H1 (cell line): ENCODE measurements around the gene KPNA1. TPM values are rescaled to one million over a fixed set of nuclear protein-coding genes. Genes with fewer than 3 reads are reported as not detected.

Source experiments
- CTCF ChIA-PET: fragments of 300-600 bp; sonication (Branson Sonifier 250); formaldehyde crosslinking; loops from one replicate; lab custom pipeline; 2021; ENCODE audit not compliant: partially characterized antibody; lab: Charles Lee
- POLR2A ChIA-PET: fragments of 300-600 bp; sonication (Branson Sonifier 250); formaldehyde crosslinking; loops from one replicate; lab custom pipeline; 2021; ENCODE audit warnings: inconsistent platforms; ENCODE audit not compliant: partially characterized antibody; lab: Charles Lee
- DNase-seq, 2 experiments: peaks; one replicate each; pipeline versions ENCODE4 v3.0.0 to v3.0.0-alpha.2; 2010 to 2022; ENCODE audit warnings: low spot score in 2 of 2, low read depth in 1 of 2, mixed read lengths in 1 of 2
- FAIRE-seq: peaks from 2 replicates; lab custom pipeline; 2011; peaks lifted over from hg19 to GRCh38; lab: Jason Lieb, UNC
- H2AFZ ChIP-seq: 2 replicates; pipeline ENCODE4 v1.8.1; 2012; ENCODE audit warnings: low read length, inconsistent platforms
- H2AK5ac ChIP-seq: 2 replicates; pipeline ENCODE4 v1.6.1; 2013; ENCODE audit warnings: low read depth, low read length
- H2BK120ac ChIP-seq: replicated peaks from 2 replicates; pipeline ENCODE3; 2013; ENCODE audit warnings: low read depth, low read length, inconsistent platforms
- H2BK12ac ChIP-seq: 2 replicates; pipeline ENCODE4 v1.6.1; 2013; ENCODE audit warnings: low read depth, low read length
- H2BK15ac ChIP-seq: 2 replicates; pipeline ENCODE4 v1.6.1; 2013; ENCODE audit warnings: low read length
- H2BK20ac ChIP-seq: 2 replicates; pipeline ENCODE4 v1.6.1; 2013; ENCODE audit warnings: low read length
- H2BK5ac ChIP-seq: 2 replicates; pipeline ENCODE4 v1.6.1; 2013; ENCODE audit warnings: low read depth, low read length
- H3K14ac ChIP-seq: 2 replicates; pipeline ENCODE4 v1.6.1; 2013; ENCODE audit warnings: inconsistent platforms; ENCODE audit not compliant: insufficient read length
- H3K18ac ChIP-seq: 2 replicates; pipeline ENCODE4 v1.6.1; 2013; ENCODE audit warnings: low read length; ENCODE audit errors: extremely low read depth
- H3K23ac ChIP-seq: 2 replicates; pipeline ENCODE4 v1.6.1; 2013; ENCODE audit warnings: inconsistent platforms; ENCODE audit not compliant: insufficient read length
- H3K23me2 ChIP-seq: 2 replicates; pipeline ENCODE4 v1.6.1; 2013; ENCODE audit warnings: low read depth, low read length
- H3K27ac ChIP-seq: 2 replicates; pipeline ENCODE4 v1.6.1; 2011; ENCODE audit warnings: low read depth, low read length, inconsistent platforms
- H3K27me3 ChIP-seq, 4 experiments: replicated peaks in 1 of 4; 1 replicate in 1 of 4; 2 replicates in 3 of 4; pipeline versions ENCODE4 v1.6.1 to v1.8.1; 2011 to 2013; ENCODE audit warnings: low read length in 3 of 4, mild to moderate bottlenecking in 3 of 4, inconsistent platforms in 2 of 4, mixed read lengths in 2 of 4, moderate library complexity in 1 of 4; ENCODE audit not compliant: control insufficient read depth in 3 of 4, insufficient read depth in 3 of 4; ENCODE audit errors: extremely low read depth in 1 of 4
- H3K36me3 ChIP-seq, 4 experiments: 2 replicates each; pipeline versions ENCODE4 v1.6.1 to v1.8.1; 2011 to 2013; ENCODE audit warnings: mild to moderate bottlenecking in 4 of 4, low read length in 3 of 4, moderate library complexity in 2 of 4, control low read depth in 1 of 4, inconsistent platforms in 1 of 4; ENCODE audit not compliant: insufficient read depth in 4 of 4, control insufficient read depth in 2 of 4
- H3K4ac ChIP-seq: replicated peaks from 2 replicates; pipeline ENCODE3; 2013; ENCODE audit warnings: low read length, low read depth, mixed read lengths, inconsistent platforms; ENCODE audit not compliant: insufficient read length
- H3K4me1 ChIP-seq, 4 experiments: replicated peaks in 1 of 4; 1 replicate in 1 of 4; 2 replicates in 3 of 4; pipeline versions ENCODE4 v1.6.1 to v1.8.1; 2011 to 2013; ENCODE audit warnings: low read length in 3 of 4, inconsistent platforms in 2 of 4, mixed read lengths in 1 of 4; ENCODE audit not compliant: insufficient read depth in 4 of 4, control insufficient read depth in 3 of 4
- H3K4me2 ChIP-seq, 2 experiments: 2 replicates each; pipeline versions ENCODE4 v1.6.1 to v1.8.1; 2011 to 2013; ENCODE audit warnings: low read depth in 2 of 2, low read length in 2 of 2, control low read depth in 1 of 2, inconsistent platforms in 1 of 2, mild to moderate bottlenecking in 1 of 2; ENCODE audit not compliant: insufficient read depth in 1 of 2
- H3K4me3 ChIP-seq, 4 experiments: fragments of 200-600, 300-600 bp in 1 of 4; sonication (generic), shearing (Covaris generic), sonication (Bioruptor Twin) in 1 of 4; 2 replicates each; pipeline versions ENCODE4 v1.5.1 to v1.8.1; 2011 to 2016; ENCODE audit warnings: low read length in 4 of 4, low read depth in 3 of 4, control low read depth in 2 of 4, inconsistent platforms in 2 of 4, mild to moderate bottlenecking in 2 of 4, mixed read lengths in 1 of 4, moderate library complexity in 1 of 4; ENCODE audit not compliant: insufficient read depth in 2 of 4; ENCODE audit errors: extremely low read depth in 1 of 4
- H3K56ac ChIP-seq: replicated peaks from 2 replicates; pipeline ENCODE3; 2013; ENCODE audit warnings: low read depth, mild to moderate bottlenecking, mixed read lengths, low read length, inconsistent platforms; ENCODE audit not compliant: insufficient read length
- H3K79me1 ChIP-seq: 2 replicates; pipeline ENCODE4 v1.6.1; 2013; ENCODE audit warnings: low read depth, low read length, control low read depth
- H3K79me2 ChIP-seq, 2 experiments: 2 replicates each; pipeline versions ENCODE4 v1.6.1 to v1.8.1; 2012 to 2013; ENCODE audit warnings: low read length in 2 of 2, mild to moderate bottlenecking in 2 of 2, inconsistent platforms in 1 of 2; ENCODE audit not compliant: insufficient read depth in 2 of 2, control insufficient read depth in 1 of 2
- H3K9ac ChIP-seq, 4 experiments: replicated peaks in 1 of 4; 1 replicate in 1 of 4; 2 replicates in 3 of 4; pipeline versions ENCODE4 v1.6.1 to v1.8.1; 2011 to 2013; ENCODE audit warnings: low read depth in 3 of 4, low read length in 3 of 4, control low read depth in 2 of 4, mild to moderate bottlenecking in 2 of 4, moderate library complexity in 2 of 4, inconsistent platforms in 1 of 4; ENCODE audit errors: extremely low read depth in 1 of 4
- H3K9me3 ChIP-seq, 2 experiments: 2 replicates each; pipeline versions ENCODE4 v1.6.1 to v1.8.1; 2012 to 2013; ENCODE audit warnings: mild to moderate bottlenecking in 2 of 2, moderate library complexity in 2 of 2, control low read depth in 1 of 2, inconsistent platforms in 1 of 2, low read depth in 1 of 2, low read length in 1 of 2, mixed read lengths in 1 of 2; ENCODE audit not compliant: insufficient read depth in 2 of 2
- H4K20me1 ChIP-seq, 2 experiments: replicated peaks in 1 of 2; 2 replicates each; pipeline versions ENCODE3 to v1.8.1; 2011 to 2013; ENCODE audit warnings: inconsistent platforms in 2 of 2, low read length in 2 of 2, mild to moderate bottlenecking in 1 of 2; ENCODE audit not compliant: insufficient read depth in 2 of 2, control insufficient read depth in 1 of 2
- H4K5ac ChIP-seq: 2 replicates; pipeline ENCODE4 v1.6.1; 2013; ENCODE audit warnings: low read length, low read depth, mixed read lengths, inconsistent platforms; ENCODE audit not compliant: insufficient read length
- H4K8ac ChIP-seq: 2 replicates; pipeline ENCODE4 v1.8.0; 2013; ENCODE audit warnings: mild to moderate bottlenecking, moderate library complexity, low read length, inconsistent platforms; ENCODE audit not compliant: insufficient read depth; ENCODE audit errors: extremely low read depth
- H4K91ac ChIP-seq: replicated peaks from 2 replicates; pipeline ENCODE3; 2013; ENCODE audit warnings: low read length, mixed read lengths, inconsistent platforms; ENCODE audit not compliant: insufficient read length
- BACH1 ChIP-seq: IDR thresholded peaks from 2 replicates; pipeline ENCODE4 v1.6.1; 2012; ENCODE audit warnings: low read length, improper control_type of control experiment
- CBX5 ChIP-seq: fragments of 300-800, 300-1000 bp; sonication (generic); IDR thresholded peaks from 2 replicates; pipeline ENCODE4 v1.7.1; 2016; ENCODE audit warnings: antibody characterized with exemption, low read length, low read depth
- CTBP2 ChIP-seq: IDR thresholded peaks from 2 replicates; pipeline ENCODE4 v1.7.0; 2011; ENCODE audit warnings: borderline replicate concordance, mild to moderate bottlenecking, moderate library complexity, mixed read lengths, low read length; ENCODE audit not compliant: insufficient read depth, insufficient read length
- JUND ChIP-seq: IDR thresholded peaks from 2 replicates; pipeline ENCODE4 v1.6.1; 2011; ENCODE audit warnings: mild to moderate bottlenecking, improper control_type of control experiment, low read length
- KDM4A ChIP-seq: IDR thresholded peaks from one replicate; pipeline ENCODE4 v1.7.1; 2012; ENCODE audit warnings: low read depth, mild to moderate bottlenecking, moderate library complexity, low read length, inconsistent platforms; ENCODE audit not compliant: severe bottlenecking
- NRF1 ChIP-seq: IDR thresholded peaks from 2 replicates; pipeline ENCODE4 v1.6.1; 2011; ENCODE audit warnings: mild to moderate bottlenecking, low read depth, low read length, improper control_type of control experiment
- PHF8 ChIP-seq: fragments of 200-600 bp; sonication (generic); conservative IDR thresholded peaks from 2 replicates; pipeline ENCODE4 v1.7.1; 2012; ENCODE audit warnings: low read depth, mild to moderate bottlenecking, inconsistent platforms, low read length, moderate library complexity
- SP2 ChIP-seq: IDR thresholded peaks from 2 replicates; pipeline ENCODE4 v1.6.1; 2012; ENCODE audit warnings: mild to moderate bottlenecking, low read length, inconsistent platforms
- polyA plus RNA-seq, 7 experiments: library from polyadenylated mRNA; depleted of rRNA in 3 of 7; stranded (reverse) in 5 of 7; unstranded in 2 of 7; fragments of >200 nt in 5 of 7; fragments of 200-250 nt in 2 of 7; gene quantifications; 1 replicate in 5 of 7; 2 replicates in 1 of 7; 4 replicates in 1 of 7; pipeline versions ENCODE4 v1.2.1 to v1.2.3, GENCODE V29; 2011 to 2013; ENCODE audit warnings: missing spikeins in 2 of 7, mixed read lengths in 2 of 7
- total RNA-seq: library from RNA; stranded (reverse); fragmentation: NEBNext Ultra II Directional; extraction: Animal tissue kit (Norgen Biotek cat#: 25700); gene quantifications from 2 replicates; pipeline ENCODE4 v1.2.1, GENCODE V29; 2021
- TF ChIP-seq, protein P1 (sequence below), 3 experiments: IDR thresholded peaks; 1 replicate in 2 of 3; 2 replicates in 1 of 3; pipeline versions ENCODE4 v1.5.1 to v1.6.1; 2011; ENCODE audit warnings: low read length in 3 of 3, mild to moderate bottlenecking in 3 of 3, inconsistent platforms in 2 of 3, low read depth in 1 of 3, moderate library complexity in 1 of 3; ENCODE audit not compliant: insufficient read depth in 1 of 3; ENCODE audit errors: control extremely low read depth in 1 of 3

Gene KPNA1
- total and polyA plus RNA-seq, 2 of the 8 experiments (the other 6 are each of a cell fraction or from before 2014, with no cell fraction given), result 14.8 to 63.0 TPM

DNA sequence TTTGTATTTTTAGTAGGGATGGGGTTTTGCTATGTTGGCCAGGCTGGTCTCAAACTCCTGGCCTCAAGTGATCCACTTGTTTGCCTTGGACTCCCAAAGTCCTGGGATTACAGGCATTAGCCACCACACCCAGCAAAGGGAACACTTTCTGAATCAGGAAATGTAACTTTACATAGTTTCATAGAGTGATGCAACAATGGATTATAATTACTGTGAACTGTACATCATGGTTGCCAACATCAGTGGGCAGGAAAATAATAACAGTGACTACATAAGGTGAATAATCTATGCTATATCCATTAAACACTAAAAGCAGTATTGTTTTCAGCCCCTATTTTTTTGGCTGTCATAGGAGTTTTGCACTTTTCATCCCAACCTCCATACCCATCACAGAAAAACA is 5.0 kb upstream of the KPNA1 start:
- Histone ChIP-seq H3K4me1 (no peaks in the 10 kb centered on the region), H3K4me3 (no peak overlapping the region), H3K23ac (no peak overlapping the region), H3K79me2 (no peaks in the 10 kb centered on the region), H2BK12ac (no peak overlapping the region), H2BK20ac (no peak overlapping the region), H3K9me3 (no peaks in the 10 kb centered on the region), H4K20me1 (no peaks in the 10 kb centered on the region), H3K27me3 (no peaks in the 10 kb centered on the region), H3K4ac (no peak overlapping the region), H3K4me2 (no peak overlapping the region), H3K56ac (no peak overlapping the region), H3K79me1 (no peaks in the 10 kb centered on the region), H4K5ac (no peak overlapping the region), H3K27ac (no peak overlapping the region), H2BK15ac (no peak overlapping the region), H3K36me3 (no peaks in the 10 kb centered on the region), H2AK5ac (no peak overlapping the region), H2BK5ac (no peak overlapping the region), H3K18ac (no peak overlapping the region), H4K91ac (no peak overlapping the region), H3K14ac (no peak overlapping the region), H2BK120ac (no peak overlapping the region), H2AFZ (no peak overlapping the region), H4K8ac (no peak overlapping the region), H3K9ac (no peak overlapping the region), H3K23me2 (peaks cover 2% of the 10 kb centered on the region; the same call in 1 of the 2 replicates)
- ChIA-PET POLR2A (no interaction called here), CTCF (no interaction called here)
- TF ChIP-seq PHF8 (no peak), KDM4A (no peak), SP2 (no peak), CTBP2 (no peak), NRF1 (no peak), CBX5 (no peak), JUND (no peak), BACH1 (no peak)
- TF ChIP-seq, protein P1, sequence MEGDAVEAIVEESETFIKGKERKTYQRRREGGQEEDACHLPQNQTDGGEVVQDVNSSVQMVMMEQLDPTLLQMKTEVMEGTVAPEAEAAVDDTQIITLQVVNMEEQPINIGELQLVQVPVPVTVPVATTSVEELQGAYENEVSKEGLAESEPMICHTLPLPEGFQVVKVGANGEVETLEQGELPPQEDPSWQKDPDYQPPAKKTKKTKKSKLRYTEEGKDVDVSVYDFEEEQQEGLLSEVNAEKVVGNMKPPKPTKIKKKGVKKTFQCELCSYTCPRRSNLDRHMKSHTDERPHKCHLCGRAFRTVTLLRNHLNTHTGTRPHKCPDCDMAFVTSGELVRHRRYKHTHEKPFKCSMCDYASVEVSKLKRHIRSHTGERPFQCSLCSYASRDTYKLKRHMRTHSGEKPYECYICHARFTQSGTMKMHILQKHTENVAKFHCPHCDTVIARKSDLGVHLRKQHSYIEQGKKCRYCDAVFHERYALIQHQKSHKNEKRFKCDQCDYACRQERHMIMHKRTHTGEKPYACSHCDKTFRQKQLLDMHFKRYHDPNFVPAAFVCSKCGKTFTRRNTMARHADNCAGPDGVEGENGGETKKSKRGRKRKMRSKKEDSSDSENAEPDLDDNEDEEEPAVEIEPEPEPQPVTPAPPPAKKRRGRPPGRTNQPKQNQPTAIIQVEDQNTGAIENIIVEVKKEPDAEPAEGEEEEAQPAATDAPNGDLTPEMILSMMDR (IDR thresholded peaks at IDR 0.05; ENCODE audit: control extremely low read depth in 1 of 3, insufficient read depth in 1 of 3, low read depth in 1 of 3, low read length in 3 of 3), result no peak
- FAIRE-seq (no peak), DNase-seq (no peak)
